SHP77 (cell line): Measurements from ENCODE around the gene FOXD4L4.
"Not testable (repeated sequence)": the region's sequence is repeated elsewhere in the genome, so short reads cannot be mapped to it uniquely, and the experiment has no call there.

Source experiments
- DNase-seq, 2 experiments: peaks; one replicate each; lab custom pipeline; 2025; lab: John Stamatoyannopoulos, UW

Gene FOXD4L4

GRCh38 chr9:65737096-65737564, at the start of gene FOXD4L4:
Gene FOXD4L4, plus strand, starts transcription at chr9:65737146. Its CDS starts 0 bp downstream, at chr9:65737146.
- not testable (repeated sequence) for DNase-seq

- DNase-seq, result not testable (repeated sequence)
Measured at GRCh38 chr9:65703550-65703949, 33.4 kb upstream of the FOXD4L4 start.

GRCh38 chr9:65714445-65714844, 22.5 kb upstream of the FOXD4L4 start:
- not testable (repeated sequence) for DNase-seq

GRCh38 chr9:65738133-65738532, 1.2 kb downstream of the FOXD4L4 start:
- not testable (repeated sequence) for DNase-seq
